Hepatocyte (in vitro differentiated cells): ENCODE results near the gene CMSS1. TPM values are rescaled to one million over a fixed set of nuclear protein-coding genes. Genes with fewer than 3 reads are reported as not detected.
"Not testable (repeated sequence)": the region's sequence is repeated elsewhere in the genome, so short reads cannot be mapped to it uniquely, and the experiment has no call there.

Experiments used
- DNase-seq: peaks from one replicate; pipeline ENCODE4 v3.0.0-alpha.2; 2016; ENCODE audit warnings: low spot score
- H2AFZ ChIP-seq: fragments of 200-600 bp; sonication (generic); 2 replicates; pipeline ENCODE4 v1.6.0; 2016; ENCODE audit warnings: antibody characterized with exemption, mild to moderate bottlenecking
- H3K27ac ChIP-seq: fragments of 200-600 bp; sonication (generic); 2 replicates; pipeline ENCODE4 v1.5.1; 2016; ENCODE audit warnings: mild to moderate bottlenecking
- H3K27me3 ChIP-seq: fragments of 200-600 bp; sonication (generic); 2 replicates; pipeline ENCODE4 v1.6.1; 2016
- H3K36me3 ChIP-seq: fragments of 200-600 bp; sonication (generic); replicated peaks from 2 replicates; pipeline ENCODE4 v1.5.1; 2016; ENCODE audit warnings: low read depth; ENCODE audit not compliant: insufficient read depth
- H3K4me1 ChIP-seq: fragments of 200-600 bp; sonication (generic); 2 replicates; pipeline ENCODE4 v1.5.1; 2016; ENCODE audit warnings: mild to moderate bottlenecking, moderate library complexity; ENCODE audit not compliant: insufficient read depth
- H3K4me2 ChIP-seq: fragments of 200-600 bp; sonication (generic); 2 replicates; pipeline ENCODE4 v1.6.0; 2016
- H3K4me3 ChIP-seq: fragments of 200-600 bp; sonication (generic); 2 replicates; pipeline ENCODE4 v1.5.1; 2016; ENCODE audit warnings: mild to moderate bottlenecking
- H3K79me2 ChIP-seq: fragments of 200-600 bp; sonication (generic); 2 replicates; pipeline ENCODE4 v1.6.0; 2017; ENCODE audit warnings: mild to moderate bottlenecking
- H3K9me2 ChIP-seq: fragments of 200-600 bp; sonication (generic); replicated peaks from 2 replicates; pipeline ENCODE4 v1.6.0; 2017; ENCODE audit warnings: mild to moderate bottlenecking; ENCODE audit not compliant: insufficient read depth
- H3K9me3 ChIP-seq: fragments of 200-600 bp; sonication (generic); 2 replicates; pipeline ENCODE4 v1.5.1; 2016; ENCODE audit warnings: low read depth, mild to moderate bottlenecking
- H4K20me1 ChIP-seq: fragments of 200-600 bp; sonication (generic); 2 replicates; pipeline ENCODE4 v1.6.0; 2016; ENCODE audit warnings: mild to moderate bottlenecking; ENCODE audit not compliant: insufficient read depth, poor library complexity, severe bottlenecking
- CTCF ChIP-seq: fragments of 200-600 bp; sonication (generic); IDR thresholded peaks from 2 replicates; pipeline ENCODE4 v1.5.1; 2016; ENCODE audit warnings: antibody characterized with exemption, mild to moderate bottlenecking; ENCODE audit not compliant: poor library complexity
- EZH2 ChIP-seq: fragments of 200-600 bp; sonication (generic); IDR thresholded peaks from 2 replicates; pipeline ENCODE4 v1.6.1; 2016; ENCODE audit warnings: antibody characterized with exemption, mild to moderate bottlenecking, borderline replicate concordance
- EZH2phosphoT487 ChIP-seq: fragments of 200-600 bp; sonication (generic); IDR thresholded peaks from one replicate; pipeline ENCODE4 v1.6.1; 2018; ENCODE audit warnings: antibody characterized with exemption, mild to moderate bottlenecking, low read depth, moderate library complexity; ENCODE audit not compliant: unreplicated experiment, severe bottlenecking
- WGBS: methylation state at CpG from one replicate; pipeline ENCODE4 v1.1.6; 2016; ENCODE audit warnings: low lambda C conversion rate; ENCODE audit errors: missing lambda C conversion rate; 5-methylcytosine and 5-hydroxymethylcytosine counted together
- polyA plus RNA-seq: library from polyadenylated mRNA; unstranded; fragments of >200 nt; fragmentation: Nextera tagmentation; extraction: Ambion mirVana; gene quantifications from 2 replicates; pipeline ENCODE4 v1.2.1, GENCODE V29; 2016
- total RNA-seq: library from RNA; depleted of rRNA; stranded (reverse); fragments of >200 nt; gene quantifications from 2 replicates; pipeline ENCODE4 v1.2.3, GENCODE V29; 2014

The CMSS1 gene
- total and polyA plus RNA-seq, 2 experiments from 2014 or later, result 11.8 to 17.0 TPM

GRCh38 chr3:100089812-100090668, 272.4 kb downstream of the CMSS1 start:
- Histone ChIP-seq H3K27ac (peak overlapping the region; percentile 25), H3K4me2 (peak overlapping the region; percentile 23), H3K36me3 (no peaks in the 10 kb centered on the region), H3K9me3 (no peaks in the 10 kb centered on the region), H3K27me3 (no peaks in the 10 kb centered on the region), H4K20me1 (no peaks in the 10 kb centered on the region), H3K4me3 (no peak overlapping the region), H3K4me1 (peaks cover 26% of the 10 kb centered on the region), H2AFZ (peak overlapping the region; percentile 8), H3K79me2 (no peaks in the 10 kb centered on the region), H3K9me2 (no peaks in the 10 kb centered on the region)
- no peak for TF ChIP-seq EZH2phosphoT487
- peak; percentile 36 for TF ChIP-seq CTCF
- DNase-seq, result peak; percentile 65
- WGBS, result 56% methylated on average over 7 of the region's 7 CpGs

DNA sequence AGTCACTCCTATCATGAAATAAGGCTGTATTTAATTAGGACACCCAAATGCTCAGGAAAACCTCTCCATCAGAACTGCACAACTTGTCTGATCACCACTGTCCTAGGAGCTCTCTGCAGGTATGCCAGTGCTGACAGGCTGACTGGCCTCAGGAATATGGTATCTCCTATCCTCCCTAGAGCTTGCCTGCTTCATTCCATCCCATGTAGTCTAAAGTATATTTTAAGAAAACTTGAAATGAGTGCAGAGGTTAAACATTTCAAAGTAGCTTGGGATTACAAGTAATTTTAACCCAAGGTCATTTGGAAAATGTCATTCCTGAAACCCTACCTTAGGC, 273.0 kb downstream of the CMSS1 start:
- no peak overlapping the region for H3K4me3 ChIP-seq
- no peak overlapping the region for H3K27ac ChIP-seq
- no peak for DNase-seq
- TF ChIP-seq EZH2, result no peak
- TF ChIP-seq CTCF, result no peak
- no peak for TF ChIP-seq EZH2phosphoT487
- H3K79me2 ChIP-seq, result no peaks in the 10 kb centered on the region
- no peaks in the 10 kb centered on the region for H3K27me3 ChIP-seq
- H2AFZ ChIP-seq, result no peak overlapping the region
- no peak overlapping the region for H3K4me2 ChIP-seq
- no peaks in the 10 kb centered on the region for H3K36me3 ChIP-seq
- no peaks in the 10 kb centered on the region for H3K9me2 ChIP-seq
- no peaks in the 10 kb centered on the region for H3K9me3 ChIP-seq
- H3K4me1 ChIP-seq, result peaks cover 26% of the 10 kb centered on the region
- H4K20me1 ChIP-seq, result no peaks in the 10 kb centered on the region

DNA sequence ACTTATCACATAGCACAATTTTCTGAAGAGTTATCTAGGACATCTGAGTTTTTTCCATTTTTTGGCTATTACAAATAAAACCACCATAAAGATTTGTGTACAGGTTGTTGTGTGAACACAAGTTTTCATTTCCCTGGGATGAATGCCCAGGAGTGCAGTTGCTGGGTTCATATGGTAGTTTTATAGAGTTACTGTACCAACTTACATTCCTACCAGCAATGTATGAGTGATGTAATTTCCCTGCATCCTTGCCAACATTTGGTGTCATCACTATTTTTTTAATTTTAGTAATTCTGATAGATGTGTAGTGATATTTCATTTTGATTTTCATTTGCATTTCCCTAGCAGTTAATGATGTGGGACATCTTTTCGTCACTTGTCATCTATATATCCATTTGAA, 276.2 kb downstream of the CMSS1 start:
- no peak for DNase-seq
- no peaks in the 10 kb centered on the region for H4K20me1 ChIP-seq
- H3K27me3 ChIP-seq, result no peaks in the 10 kb centered on the region
- no peaks in the 10 kb centered on the region for H3K9me2 ChIP-seq
- no peaks in the 10 kb centered on the region for H3K36me3 ChIP-seq
- H3K79me2 ChIP-seq, result no peaks in the 10 kb centered on the region
- TF ChIP-seq CTCF (no peak), EZH2 (no peak), EZH2phosphoT487 (no peak)
- 100% methylated on average over 1 of the region's 1 CpG for WGBS
- no peak overlapping the region for H3K4me3 ChIP-seq
- H3K4me1 ChIP-seq, result peaks cover 30% of the 10 kb centered on the region
- H3K4me2 ChIP-seq, result no peak overlapping the region
- no peaks in the 10 kb centered on the region for H3K9me3 ChIP-seq
- H3K27ac ChIP-seq, result no peak overlapping the region
- no peak overlapping the region for H2AFZ ChIP-seq

DNA sequence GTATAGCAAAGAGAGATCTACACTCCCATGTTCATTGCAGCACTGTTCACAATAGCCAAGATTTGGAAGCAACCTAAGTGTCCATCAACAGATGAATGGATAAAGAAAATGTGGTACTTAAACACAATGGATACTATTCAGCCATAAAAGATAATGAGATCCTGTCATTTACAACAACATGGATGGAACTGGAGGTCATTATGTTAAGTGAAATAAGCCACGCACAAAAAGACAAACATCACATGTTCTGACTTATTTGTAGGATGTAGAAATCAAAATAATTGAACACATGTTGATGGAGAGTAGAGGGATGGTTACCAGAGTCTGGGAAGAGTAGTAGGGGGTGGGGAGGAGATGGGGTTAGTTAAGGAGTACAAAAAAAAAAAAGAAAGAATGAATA, 278.6 kb downstream of the CMSS1 start:
- not testable (repeated sequence) for H3K27me3 ChIP-seq, H3K27ac ChIP-seq, H4K20me1 ChIP-seq, H3K36me3 ChIP-seq, H3K9me2 ChIP-seq, H3K4me3 ChIP-seq, H2AFZ ChIP-seq, H3K79me2 ChIP-seq, H3K9me3 ChIP-seq, H3K4me2 ChIP-seq, DNase-seq
- peaks cover 24% of the 10 kb centered on the region for H3K4me1 ChIP-seq
- WGBS, result 93% methylated on average over 1 of the region's 1 CpG
